ENCODE results near the gene ETV1.

DNA sequence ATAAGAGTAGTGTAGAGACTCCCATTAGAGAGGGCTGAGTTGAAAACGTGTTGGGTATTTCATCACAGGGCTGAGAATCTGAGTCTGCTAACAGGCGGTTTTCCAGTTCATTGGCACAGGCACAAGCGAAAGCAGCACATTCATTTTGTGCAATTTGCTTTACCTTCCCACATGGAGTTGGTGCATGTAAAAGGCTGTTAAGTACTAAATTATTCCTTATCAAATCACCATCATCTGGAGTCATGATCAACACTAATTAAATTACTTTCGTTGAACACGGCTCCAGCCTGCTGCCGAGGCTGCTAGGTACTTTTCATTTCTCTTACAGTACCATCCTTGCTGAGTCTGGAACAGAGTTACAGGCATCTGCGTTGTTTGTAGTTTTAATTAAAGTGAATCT lies 43.8 kb downstream of the ETV1 start:
- no peak for TF ChIP-seq BHLHE40 (IDR thresholded peaks at IDR 0.05; ENCODE audit: borderline replicate concordance)
- no peak for TF ChIP-seq SP1 (IDR thresholded peaks at IDR 0.05)
- TF ChIP-seq NFRKB (IDR thresholded peaks at IDR 0.05) = no peak
- TF ChIP-seq, protein P1, sequence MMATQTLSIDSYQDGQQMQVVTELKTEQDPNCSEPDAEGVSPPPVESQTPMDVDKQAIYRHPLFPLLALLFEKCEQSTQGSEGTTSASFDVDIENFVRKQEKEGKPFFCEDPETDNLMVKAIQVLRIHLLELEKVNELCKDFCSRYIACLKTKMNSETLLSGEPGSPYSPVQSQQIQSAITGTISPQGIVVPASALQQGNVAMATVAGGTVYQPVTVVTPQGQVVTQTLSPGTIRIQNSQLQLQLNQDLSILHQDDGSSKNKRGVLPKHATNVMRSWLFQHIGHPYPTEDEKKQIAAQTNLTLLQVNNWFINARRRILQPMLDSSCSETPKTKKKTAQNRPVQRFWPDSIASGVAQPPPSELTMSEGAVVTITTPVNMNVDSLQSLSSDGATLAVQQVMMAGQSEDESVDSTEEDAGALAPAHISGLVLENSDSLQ (IDR thresholded peaks at IDR 0.05) = no peak
- no peak for TF ChIP-seq TARDBP (IDR thresholded peaks at IDR 0.05)
- no peak for TF ChIP-seq LEF1 (IDR thresholded peaks at IDR 0.05; ENCODE audit: borderline replicate concordance)
- TF ChIP-seq ZNF384 (IDR thresholded peaks at IDR 0.05) = no peak
- TF ChIP-seq ELF4 (IDR thresholded peaks at IDR 0.05) = no peak
- TF ChIP-seq ARNT (IDR thresholded peaks at IDR 0.05) = no peak
- no peak for TF ChIP-seq CTBP1 (IDR thresholded peaks at IDR 0.05; ENCODE audit: borderline replicate concordance)
